ENCODE results near the gene PREB.

Gene PREB

GRCh38 chr2:27152102-27152795 lies 17.8 kb upstream of the PREB start:
- no peak for DNase-seq

- no peak for DNase-seq
Observed at GRCh38 chr2:27150639-27151230, 16.3 kb upstream of the PREB start.

- DNase-seq: no peak
Observed at GRCh38 chr2:27149570-27150405, 15.4 kb upstream of the PREB start.

- DNase-seq: no peak
Observed at GRCh38 chr2:27148801-27149439, 14.5 kb upstream of the PREB start, which contains the start of gene TCF23. Gene TCF23, plus strand, starts transcription at chr2:27149004. Its CDS starts 130 bp downstream, at chr2:27149134.

GRCh38 chr2:27147935-27148334 lies 13.5 kb upstream of the PREB start:
- no peak for DNase-seq

GRCh38 chr2:27145682-27146081 lies 11.2 kb upstream of the PREB start:
- no peak for DNase-seq

GRCh38 chr2:27143285-27143684 lies 8.8 kb upstream of the PREB start:
- no peak for DNase-seq

- DNase-seq: no peak
Observed at GRCh38 chr2:27139310-27139709, 4.9 kb upstream of the PREB start, which contains the start of gene PRR30. Gene PRR30, minus strand, starts transcription at chr2:27139410. Its CDS starts 1,081 bp downstream, at chr2:27138329.

GRCh38 chr2:27138111-27138510 lies 3.7 kb upstream of the PREB start:
- DNase-seq: no peak

- DNase-seq: no peak
Observed at GRCh38 chr2:27137322-27137935, 3.0 kb upstream of the PREB start.

- DNase-seq: no peak
Observed at GRCh38 chr2:27136751-27137150, 2.3 kb upstream of the PREB start.

- DNase-seq: no peak
Observed at GRCh38 chr2:27135478-27135955, 1.1 kb upstream of the PREB start.

GRCh38 chr2:27134781-27135477 lies 493 bp upstream of the PREB start:
- DNase-seq: no peak

GRCh38 chr2:27133195-27133875 lies 1.1 kb downstream of the PREB start:
- DNase-seq: no peak

GRCh38 chr2:27131429-27131828 lies 3.0 kb downstream of the PREB start:
- no peak for DNase-seq

- no peak for DNase-seq
Observed at GRCh38 chr2:27130396-27130795, 4.0 kb downstream of the PREB start.

GRCh38 chr2:27128668-27129571 lies 5.5 kb downstream of the PREB start:
- DNase-seq: no peak

- DNase-seq: no peak
Observed at GRCh38 chr2:27127883-27128667, 6.4 kb downstream of the PREB start.

- no peak for DNase-seq
Observed at GRCh38 chr2:27126252-27126710, 8.2 kb downstream of the PREB start.

Measured in hippocampal formation (tissue), 2 donors.